ENCODE data around the gene CAMTA1. TPM values are rescaled to one million over a fixed set of nuclear protein-coding genes. Genes with fewer than 3 reads are reported as not detected.

Gene CAMTA1
- polyA plus RNA-seq, 1 of the 3 experiments (the other 2 are of a cell fraction): 63.1 TPM

GRCh38 chr1:7187112-7187493, 401.8 kb downstream of the CAMTA1 start:
- CTCF ChIA-PET: interaction anchor here (2.4 kb wide), 1 partner anchor 10 kb away, joined by 9 read pairs; no protein-coding TSS in a partner anchor
- Histone ChIP-seq H3K27ac (ENCODE audit: low read depth in 2 of 2, low read length in 1 of 2) (no peak overlapping the region), H3K9me3 (no peaks in the 10 kb centered on the region), H3K9me2 (no peaks in the 10 kb centered on the region), H3F3A (replicated peaks; ENCODE audit: insufficient read depth) (no peaks in the 10 kb centered on the region), H3K36me3 (replicated peaks in 1 of 2; ENCODE audit: control insufficient read depth in 1 of 2, insufficient read depth in 2 of 2, low read length in 1 of 2) (no peaks in the 10 kb centered on the region), H3K79me2 (ENCODE audit: insufficient read depth) (no peaks in the 10 kb centered on the region), H3K9ac (no peak overlapping the region), H4K20me1 (ENCODE audit: insufficient read depth) (no peaks in the 10 kb centered on the region), H2AFZ (ENCODE audit: low read depth) (no peak overlapping the region), H3K4me3 (ENCODE audit: low read depth in 2 of 2, low read length in 1 of 2) (no peak overlapping the region), H3K4me2 (no peak overlapping the region), H3K27me3 (ENCODE audit: insufficient read depth) (no peaks in the 10 kb centered on the region), H3K4me1 (ENCODE audit: control insufficient read depth in 1 of 2, insufficient read depth in 2 of 2, low read depth in 1 of 2, low read length in 1 of 2) (peaks cover 0 to 6% of the 10 kb centered on the region in 2 experiments; a peak in 2 of 4 replicates)
- POLR2A ChIA-PET: no interaction called here
- TF ChIP-seq NFIC (IDR thresholded peaks at IDR 0.05; ENCODE audit: borderline replicate concordance) (no peak), RFX5 (IDR thresholded peaks at IDR 0.05; ENCODE audit: low read length) (no peak), TAF1 (IDR thresholded peaks at IDR 0.05; ENCODE audit: borderline replicate concordance, low read depth, low read length) (no peak), EZH2phosphoT487 (IDR thresholded peaks at IDR 0.05; ENCODE audit: borderline replicate concordance, low read depth) (no peak), MXI1 (IDR thresholded peaks at IDR 0.05; ENCODE audit: low read depth, low read length) (no peak), RAD21 (IDR thresholded peaks at IDR 0.05; ENCODE audit: low read length) (no peak), ZBTB33 (IDR thresholded peaks at IDR 0.05; ENCODE audit: borderline replicate concordance, low read depth) (no peak), NRF1 (IDR thresholded peaks at IDR 0.05; ENCODE audit: low read depth, low read length) (no peak), ELF1 (IDR thresholded peaks at IDR 0.05) (no peak), FOXJ3 (CRISPR knock-in tag; IDR thresholded peaks at IDR 0.05) (no peak), RXRA (IDR thresholded peaks at IDR 0.05; ENCODE audit: borderline replicate concordance, low read depth) (no peak), SMC3 (IDR thresholded peaks at IDR 0.05; ENCODE audit: low read depth, low read length) (no peak), REST (IDR thresholded peaks at IDR 0.05; ENCODE audit: low read depth, low read length) (no peak), TCF12 (IDR thresholded peaks at IDR 0.05) (no peak), CTCF (IDR thresholded peaks at IDR 0.05) (no peak), USF1 (IDR thresholded peaks at IDR 0.05; ENCODE audit: borderline replicate concordance, low read depth) (no peak)
- 68% methylated on average over 4 of the region's 4 CpGs for WGBS (ENCODE audit: low lambda C conversion rate)
- no peak for DNase-seq
